ENCODE data around the gene ANKRD63. TPM values are rescaled to one million over a fixed set of nuclear protein-coding genes. Genes with fewer than 3 reads are reported as not detected.

The ANKRD63 gene
- polyA plus RNA-seq, 1 experiment = not detected

GRCh38 chr15:40239693-40240618 lies 42.9 kb downstream of the ANKRD63 start:
- no peak for DNase-seq (ENCODE audit: low read depth)
- CTCF ChIA-PET = interaction anchor here (0.9 to 3.8 kb wide), 4 partner anchors 12 to 39 kb away, joined by 3 to 32 read pairs (median 8); no protein-coding TSS in a partner anchor
- Histone ChIP-seq H3K4me3 (ENCODE audit: low read depth, low read length) (no peak overlapping the region), H3K36me3 (ENCODE audit: control insufficient read depth, insufficient read depth, low read length) (no peaks in the 10 kb centered on the region), H3K27me3 (ENCODE audit: control insufficient read depth, insufficient read depth, low read length) (peaks cover 14% of the 10 kb centered on the region)
- POLR2A ChIA-PET = no interaction called here
- TF ChIP-seq CTCF (IDR thresholded peaks at IDR 0.05; ENCODE audit: insufficient read depth, low read depth, low read length) = no peak

GRCh38 chr15:40239404-40239692 lies 43.5 kb downstream of the ANKRD63 start:
- H3K27me3 ChIP-seq (ENCODE audit: control insufficient read depth, insufficient read depth, low read length) = peaks cover 10% of the 10 kb centered on the region
- no peaks in the 10 kb centered on the region; the same call in 1 of the 2 replicates for H3K36me3 ChIP-seq (ENCODE audit: control insufficient read depth, insufficient read depth, low read length)
- TF ChIP-seq CTCF (IDR thresholded peaks at IDR 0.05; ENCODE audit: insufficient read depth, low read depth, low read length) = no peak
- no peak for DNase-seq (ENCODE audit: low read depth)
- ChIA-PET POLR2A (interaction anchor here (0.6 kb wide), 1 partner anchor 12 kb away, joined by 4 read pairs; no protein-coding TSS in a partner anchor), CTCF (interaction anchor here (0.9 to 3.8 kb wide), 6 partner anchors 12 to 43 kb away, joined by 3 to 32 read pairs (median 6); no protein-coding TSS in a partner anchor)
- H3K4me3 ChIP-seq (ENCODE audit: low read depth, low read length) = peak overlapping the region; percentile 35

- no peak for DNase-seq (ENCODE audit: low read depth)
- CTCF ChIA-PET = interaction anchor here (0.6 to 3.8 kb wide), 9 partner anchors 8 to 128 kb away, joined by 3 to 32 read pairs (median 4); no protein-coding TSS in a partner anchor
- no peak for TF ChIP-seq CTCF (IDR thresholded peaks at IDR 0.05; ENCODE audit: insufficient read depth, low read depth, low read length)
- no peaks in the 10 kb centered on the region; the same call in 1 of the 2 replicates for H3K36me3 ChIP-seq (ENCODE audit: control insufficient read depth, insufficient read depth, low read length)
- H3K4me3 ChIP-seq (ENCODE audit: low read depth, low read length) = peak within 1 kb of the TSS; percentile 35
- POLR2A ChIA-PET = interaction anchor here (0.6 kb wide), 1 partner anchor 12 kb away, joined by 4 read pairs; no protein-coding TSS in a partner anchor
- peaks cover 10% of the 10 kb centered on the region for H3K27me3 ChIP-seq (ENCODE audit: control insufficient read depth, insufficient read depth, low read length)
Observed at GRCh38 chr15:40238532-40239403, 44.1 kb downstream of the ANKRD63 start, which contains the start of gene PAK6. TSS of gene PAK6 (plus strand) at chr15:40239063. CDS start at chr15:40264786, 25,723 bp downstream.

GRCh38 chr15:40235201-40235885 lies 47.5 kb downstream of the ANKRD63 start:
- ChIA-PET CTCF (interaction anchor here (1.5 to 2.3 kb wide), 2 partner anchors 18 to 39 kb away, joined by 5 to 9 read pairs; no protein-coding TSS in a partner anchor), POLR2A (interaction anchor here (0.6 kb wide), 1 partner anchor 459 kb away, joined by 3 read pairs; no protein-coding TSS in a partner anchor)
- Histone ChIP-seq H3K4me3 (ENCODE audit: low read depth, low read length) (no peak overlapping the region), H3K27me3 (ENCODE audit: control insufficient read depth, insufficient read depth, low read length) (peaks cover 5% of the 10 kb centered on the region), H3K36me3 (ENCODE audit: control insufficient read depth, insufficient read depth, low read length) (no peaks in the 10 kb centered on the region; the same call in 1 of the 2 replicates)
- no peak for TF ChIP-seq CTCF (IDR thresholded peaks at IDR 0.05; ENCODE audit: insufficient read depth, low read depth, low read length)
- DNase-seq (ENCODE audit: low read depth) = no peak
